ENCODE data around the gene ELF3. TPM values are rescaled to one million over a fixed set of nuclear protein-coding genes. Genes with fewer than 3 reads are reported as not detected.

ELF3 gene
- total and polyA plus RNA-seq, 2 of the 13 experiments (the other 11 are each of a cell fraction or from before 2014, with no cell fraction given) = 11.5 to 55.1 TPM

- no peak for TF ChIP-seq ZBTB40 (IDR thresholded peaks at IDR 0.05)
- no peak for TF ChIP-seq ZBTB40 (CRISPR knock-in tag; IDR thresholded peaks at IDR 0.05)
- TF ChIP-seq ZNF549 (CRISPR knock-in tag; IDR thresholded peaks at IDR 0.05) = no peak
- no peak for TF ChIP-seq ETV6 (CRISPR knock-in tag; conservative IDR thresholded peaks at IDR 0.05)
- no peak for TF ChIP-seq ZNF782 (CRISPR knock-in tag; IDR thresholded peaks at IDR 0.05; ENCODE audit: borderline replicate concordance)
- 0 out of 2 replicates have a peak, but pooled peaks have one; percentile 25 for TF ChIP-seq ZNF160 (CRISPR knock-in tag; IDR thresholded peaks at IDR 0.05)
- TF ChIP-seq KLF13 (CRISPR knock-in tag; IDR thresholded peaks at IDR 0.05) = no peak
- TF ChIP-seq ZFYVE20 (CRISPR knock-in tag; IDR thresholded peaks at IDR 0.05; ENCODE audit: borderline replicate concordance, low read depth) = no peak
- TF ChIP-seq ZSCAN12 (CRISPR knock-in tag; IDR thresholded peaks at IDR 0.05) = peak; percentile 33; the same call in 1 of the 2 replicates
- TF ChIP-seq SP2 (CRISPR knock-in tag; IDR thresholded peaks at IDR 0.05) = 0 out of 2 replicates have a peak, but pooled peaks have one; percentile 15
- TF ChIP-seq ZNF512 (CRISPR knock-in tag; IDR thresholded peaks at IDR 0.05) = no peak
- TF ChIP-seq MNT (IDR thresholded peaks at IDR 0.05) = 0 out of 2 replicates have a peak, but pooled peaks have one; percentile 9
- TF ChIP-seq SRSF1 (optimal IDR thresholded peaks at IDR 0.05; ENCODE audit: low read depth, low read length) = peak; percentile 60
- TF ChIP-seq ZBTB21 (CRISPR knock-in tag; IDR thresholded peaks at IDR 0.05) = no peak
- 0 out of 2 replicates have a peak, but pooled peaks have one; percentile 77 for TF ChIP-seq ZNF558 (CRISPR knock-in tag; IDR thresholded peaks at IDR 0.05; ENCODE audit: borderline replicate concordance)
These were observed at the start of gene ELF3 (continued) for GRCh38 chr1:202010180-202011015.
